GM23338 (cell line): ENCODE data around the gene CDK5. TPM values are rescaled to one million over a fixed set of nuclear protein-coding genes. Genes with fewer than 3 reads are reported as not detected.

Experiments used
- ATAC-seq: fragments of 200-7000 bp; cut with Tn5 transposase; 3 replicates; pipeline ENCODE4 v1.9.1; 2020
- DNase-seq: peaks from one replicate; pipeline ENCODE4 v3.0.0-alpha.2; 2015; ENCODE audit warnings: low spot score
- H2AFZ ChIP-seq: fragments of 200-600 bp; sonication (generic); 2 replicates; pipeline ENCODE4 v1.8.0; 2016; ENCODE audit warnings: antibody characterized with exemption, mild to moderate bottlenecking, moderate library complexity
- H3F3A ChIP-seq: fragments of 200-600 bp; sonication (generic); replicated peaks from 2 replicates; pipeline ENCODE4 v1.8.0; 2017; ENCODE audit warnings: antibody characterized with exemption, mixed run types, low read depth
- H3K27ac ChIP-seq: fragments of 200-600 bp; sonication (generic); 2 replicates; pipeline ENCODE4 v1.6.1; 2016; ENCODE audit warnings: low read depth
- H3K27me3 ChIP-seq: fragments of 200-600 bp; sonication (generic); 2 replicates; pipeline ENCODE4 v1.8.0; 2016; ENCODE audit warnings: mild to moderate bottlenecking, mixed run types, moderate library complexity; ENCODE audit not compliant: insufficient read depth
- H3K36me3 ChIP-seq: fragments of 200-600 bp; sonication (generic); 2 replicates; pipeline ENCODE4 v1.8.0; 2016; ENCODE audit warnings: mild to moderate bottlenecking; ENCODE audit not compliant: insufficient read depth
- H3K4me1 ChIP-seq: fragments of 200-600 bp; sonication (generic); 2 replicates; pipeline ENCODE4 v1.8.0; 2016; ENCODE audit warnings: mild to moderate bottlenecking, moderate library complexity; ENCODE audit not compliant: insufficient read depth
- H3K4me2 ChIP-seq: fragments of 200-600 bp; sonication (generic); 2 replicates; pipeline ENCODE4 v1.7.1; 2017; ENCODE audit warnings: mixed run types
- H3K4me3 ChIP-seq: fragments of 200-600 bp; sonication (generic); 2 replicates; pipeline ENCODE4 v1.6.1; 2016; ENCODE audit warnings: mixed run types
- H3K79me2 ChIP-seq: fragments of 200-600 bp; sonication (generic); replicated peaks from 2 replicates; pipeline ENCODE4 v1.8.0; 2017; ENCODE audit warnings: mild to moderate bottlenecking; ENCODE audit not compliant: insufficient read depth
- H3K9me2 ChIP-seq: fragments of 200-600 bp; sonication (generic); 2 replicates; pipeline ENCODE4 v1.8.0; 2017; ENCODE audit not compliant: insufficient read depth
- H4K20me1 ChIP-seq: fragments of 200-600 bp; sonication (generic); replicated peaks from 2 replicates; pipeline ENCODE4 v1.8.0; 2017; ENCODE audit warnings: mild to moderate bottlenecking; ENCODE audit not compliant: insufficient read depth
- H3K27ac Mint-ChIP-seq: 2 replicates; pipeline ENCODE4 v1.8.0; 2020; ENCODE audit warnings: inconsistent platforms, mild to moderate bottlenecking, moderate library complexity, mixed read lengths
- H3K27me3 Mint-ChIP-seq: 3 replicates; pipeline ENCODE4 v1.8.0; 2022; ENCODE audit warnings: low read depth, mild to moderate bottlenecking, moderate library complexity, mixed read lengths, inconsistent platforms; ENCODE audit not compliant: insufficient read depth, poor library complexity
- H3K36me3 Mint-ChIP-seq: 3 replicates; pipeline ENCODE4 v1.8.0; 2021; ENCODE audit warnings: low read depth, mild to moderate bottlenecking, inconsistent platforms, moderate library complexity, mixed read lengths
- H3K4me1 Mint-ChIP-seq: 3 replicates; pipeline ENCODE4 v1.8.0; 2020; ENCODE audit warnings: mild to moderate bottlenecking, inconsistent platforms, mixed read lengths
- H3K4me3 Mint-ChIP-seq: 3 replicates; pipeline ENCODE4 v1.8.0; 2021; ENCODE audit warnings: moderate library complexity, mild to moderate bottlenecking, inconsistent platforms, mixed read lengths
- H3K9me3 Mint-ChIP-seq: 3 replicates; pipeline ENCODE4 v1.8.0; 2020; ENCODE audit warnings: moderate library complexity, mild to moderate bottlenecking, inconsistent platforms, mixed read lengths
- CREB1 ChIP-seq: fragments of 250-450 bp; sonication (Bioruptor Pico); IDR thresholded peaks from 2 replicates; pipeline ENCODE4 v1.5.0; 2020; ENCODE audit warnings: low read depth, mild to moderate bottlenecking, moderate library complexity
- EZH2 ChIP-seq: fragments of 200-600 bp; sonication (generic); IDR thresholded peaks from one replicate; pipeline ENCODE4 v1.8.0; 2017; ENCODE audit warnings: antibody characterized with exemption, mild to moderate bottlenecking, low read depth; ENCODE audit not compliant: unreplicated experiment
- EZH2phosphoT487 ChIP-seq: fragments of 200-600 bp; sonication (generic); IDR thresholded peaks from one replicate; pipeline ENCODE4 v1.8.1; 2018; ENCODE audit warnings: antibody characterized with exemption; ENCODE audit not compliant: unreplicated experiment
- JUNB ChIP-seq: IDR thresholded peaks from one replicate; pipeline ENCODE4 v1.6.1; 2016; ENCODE audit warnings: antibody characterized with exemption; ENCODE audit not compliant: unreplicated experiment
- NANOG ChIP-seq: IDR thresholded peaks from 2 replicates; pipeline ENCODE4 v1.6.1; 2016; ENCODE audit warnings: antibody characterized with exemption, borderline replicate concordance
- POLR2AphosphoS5 ChIP-seq: IDR thresholded peaks from 2 replicates; pipeline ENCODE4 v1.6.1; 2016; ENCODE audit warnings: antibody characterized with exemption, low read depth
- REST ChIP-seq: IDR thresholded peaks from one replicate; pipeline ENCODE4 v1.6.1; 2018; ENCODE audit warnings: antibody characterized with exemption; ENCODE audit not compliant: unreplicated experiment
- STAT1 ChIP-seq: IDR thresholded peaks from one replicate; pipeline ENCODE4 v1.6.1; 2016; ENCODE audit warnings: antibody characterized with exemption; ENCODE audit not compliant: unreplicated experiment
- ZNF114 ChIP-seq: fragments of 250-450 bp; sonication (Bioruptor Pico); IDR thresholded peaks from 2 replicates; pipeline ENCODE4 v1.5.0; 2020; ENCODE audit warnings: mild to moderate bottlenecking, moderate library complexity
- ZNF331 ChIP-seq: fragments of 250-450 bp; sonication (Bioruptor Pico); IDR thresholded peaks from 2 replicates; pipeline ENCODE4 v1.5.0; 2020; ENCODE audit warnings: low read depth, mild to moderate bottlenecking, moderate library complexity
- polyA plus RNA-seq: library from polyadenylated mRNA; unstranded; fragments of >200 nt; fragmentation: Nextera tagmentation; extraction: Ambion mirVana; gene quantifications from 2 replicates; pipeline ENCODE4 v1.2.1, GENCODE V29; 2016
- total RNA-seq: library from RNA; depleted of rRNA; stranded (reverse); fragments of >200 nt; shearing (Covaris generic); gene quantifications from 2 replicates; pipeline ENCODE4 v1.2.3, GENCODE V29; 2014
- TF ChIP-seq, protein P1 (sequence below): IDR thresholded peaks from 2 replicates; pipeline ENCODE4 v1.6.1; 2016; ENCODE audit warnings: antibody characterized with exemption
- TF ChIP-seq, protein P2 (sequence below), 2 experiments: fragments of 200-600 bp in 1 of 2; sonication (generic) in 1 of 2; conservative IDR thresholded peaks; 2 replicates each; pipeline versions ENCODE4 v1.5.1 to v1.6.1; 2016 to 2017; ENCODE audit warnings: antibody characterized with exemption in 2 of 2, low read depth in 2 of 2, mild to moderate bottlenecking in 2 of 2, moderate library complexity in 1 of 2
- TF ChIP-seq, protein P3 (sequence below): fragments of 250-450 bp; sonication (Bioruptor Pico); IDR thresholded peaks from 2 replicates; pipeline ENCODE4 v1.5.0; 2020; ENCODE audit warnings: mild to moderate bottlenecking, moderate library complexity

CDK5 gene
- total and polyA plus RNA-seq, 2 experiments from 2014 or later: 19.8 to 27.1 TPM

DNA sequence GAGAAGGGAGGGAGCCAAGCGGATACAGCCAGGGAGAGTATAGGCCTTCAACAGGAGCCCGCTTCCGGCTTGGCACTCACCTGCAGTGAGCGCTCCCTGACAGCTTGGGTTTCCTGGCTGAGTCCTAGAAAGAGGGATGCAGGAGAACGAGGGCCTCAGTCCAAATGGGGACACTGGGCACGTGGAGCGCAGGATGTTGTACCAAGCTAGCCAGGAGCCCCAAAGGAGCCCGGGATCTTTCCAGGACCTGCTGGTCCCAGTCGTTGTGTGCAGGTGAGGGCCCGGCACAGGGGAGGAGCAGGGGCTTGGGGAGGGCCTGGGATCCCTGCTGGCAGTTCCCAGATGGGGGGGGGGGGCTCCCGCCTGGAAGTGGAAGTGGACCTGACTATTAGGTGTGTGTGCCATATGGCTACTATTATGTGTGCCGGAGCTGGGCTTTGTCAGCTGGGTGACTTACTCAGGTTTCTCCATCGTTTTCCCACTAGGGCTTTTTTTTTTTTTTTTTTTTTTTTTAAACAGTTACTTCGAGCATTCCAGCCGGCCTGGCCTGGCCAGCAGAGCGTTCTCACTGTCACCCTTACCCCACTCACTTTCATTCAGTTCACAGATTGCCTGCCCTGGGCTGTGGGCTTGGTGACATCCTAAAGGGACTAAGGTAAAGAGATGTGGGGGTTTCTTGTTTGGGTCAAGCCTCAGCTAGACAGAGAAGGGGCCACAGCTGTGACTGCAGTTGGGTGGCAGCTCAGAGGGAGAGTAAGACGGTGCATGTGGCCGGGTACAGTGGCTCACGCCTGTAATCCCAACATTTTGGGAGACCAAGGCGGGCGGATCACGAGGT is 32.4 kb upstream of the CDK5 start:
- peaks cover 24% of the 10 kb centered on the region for H3K4me1 ChIP-seq
- Mint-ChIP-seq H3K9me3 (no peaks in the 10 kb centered on the region), H3K27ac (no peak overlapping the region), H3K27me3 (peaks cover 40% of the 10 kb centered on the region), H3K4me3 (peak overlapping the region; percentile 76; the same call in 1 of the 3 replicates), H3K4me1 (peaks cover 44% of the 10 kb centered on the region), H3K36me3 (peaks cover 15% of the 10 kb centered on the region)
- peaks cover 37% of the 10 kb centered on the region for H3K27me3 ChIP-seq
- H3K9me2 ChIP-seq: no peaks in the 10 kb centered on the region
- H3K4me2 ChIP-seq: peak overlapping the region; percentile 98
- ATAC-seq (no peak), DNase-seq (no peak)
- 0 out of 2 replicates have a peak overlapping the region, but pooled peaks have one; percentile 88 for H3K4me3 ChIP-seq
- H3K27ac ChIP-seq: no peak overlapping the region
- TF ChIP-seq EZH2phosphoT487 (no peak), NANOG (no peak), CREB1 (CRISPR knock-in tag) (no peak), STAT1 (no peak), EZH2 (no peak), ZNF331 (CRISPR knock-in tag) (no peak), JUNB (no peak), ZNF114 (no peak), POLR2AphosphoS5 (no peak), REST (no peak)
- TF ChIP-seq, protein P1, sequence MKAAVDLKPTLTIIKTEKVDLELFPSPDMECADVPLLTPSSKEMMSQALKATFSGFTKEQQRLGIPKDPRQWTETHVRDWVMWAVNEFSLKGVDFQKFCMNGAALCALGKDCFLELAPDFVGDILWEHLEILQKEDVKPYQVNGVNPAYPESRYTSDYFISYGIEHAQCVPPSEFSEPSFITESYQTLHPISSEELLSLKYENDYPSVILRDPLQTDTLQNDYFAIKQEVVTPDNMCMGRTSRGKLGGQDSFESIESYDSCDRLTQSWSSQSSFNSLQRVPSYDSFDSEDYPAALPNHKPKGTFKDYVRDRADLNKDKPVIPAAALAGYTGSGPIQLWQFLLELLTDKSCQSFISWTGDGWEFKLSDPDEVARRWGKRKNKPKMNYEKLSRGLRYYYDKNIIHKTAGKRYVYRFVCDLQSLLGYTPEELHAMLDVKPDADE: no peak
- TF ChIP-seq, protein P2, sequence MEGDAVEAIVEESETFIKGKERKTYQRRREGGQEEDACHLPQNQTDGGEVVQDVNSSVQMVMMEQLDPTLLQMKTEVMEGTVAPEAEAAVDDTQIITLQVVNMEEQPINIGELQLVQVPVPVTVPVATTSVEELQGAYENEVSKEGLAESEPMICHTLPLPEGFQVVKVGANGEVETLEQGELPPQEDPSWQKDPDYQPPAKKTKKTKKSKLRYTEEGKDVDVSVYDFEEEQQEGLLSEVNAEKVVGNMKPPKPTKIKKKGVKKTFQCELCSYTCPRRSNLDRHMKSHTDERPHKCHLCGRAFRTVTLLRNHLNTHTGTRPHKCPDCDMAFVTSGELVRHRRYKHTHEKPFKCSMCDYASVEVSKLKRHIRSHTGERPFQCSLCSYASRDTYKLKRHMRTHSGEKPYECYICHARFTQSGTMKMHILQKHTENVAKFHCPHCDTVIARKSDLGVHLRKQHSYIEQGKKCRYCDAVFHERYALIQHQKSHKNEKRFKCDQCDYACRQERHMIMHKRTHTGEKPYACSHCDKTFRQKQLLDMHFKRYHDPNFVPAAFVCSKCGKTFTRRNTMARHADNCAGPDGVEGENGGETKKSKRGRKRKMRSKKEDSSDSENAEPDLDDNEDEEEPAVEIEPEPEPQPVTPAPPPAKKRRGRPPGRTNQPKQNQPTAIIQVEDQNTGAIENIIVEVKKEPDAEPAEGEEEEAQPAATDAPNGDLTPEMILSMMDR (conservative IDR thresholded peaks at IDR 0.05; ENCODE audit: low read depth in 2 of 2): no peak
- TF ChIP-seq, protein P3, sequence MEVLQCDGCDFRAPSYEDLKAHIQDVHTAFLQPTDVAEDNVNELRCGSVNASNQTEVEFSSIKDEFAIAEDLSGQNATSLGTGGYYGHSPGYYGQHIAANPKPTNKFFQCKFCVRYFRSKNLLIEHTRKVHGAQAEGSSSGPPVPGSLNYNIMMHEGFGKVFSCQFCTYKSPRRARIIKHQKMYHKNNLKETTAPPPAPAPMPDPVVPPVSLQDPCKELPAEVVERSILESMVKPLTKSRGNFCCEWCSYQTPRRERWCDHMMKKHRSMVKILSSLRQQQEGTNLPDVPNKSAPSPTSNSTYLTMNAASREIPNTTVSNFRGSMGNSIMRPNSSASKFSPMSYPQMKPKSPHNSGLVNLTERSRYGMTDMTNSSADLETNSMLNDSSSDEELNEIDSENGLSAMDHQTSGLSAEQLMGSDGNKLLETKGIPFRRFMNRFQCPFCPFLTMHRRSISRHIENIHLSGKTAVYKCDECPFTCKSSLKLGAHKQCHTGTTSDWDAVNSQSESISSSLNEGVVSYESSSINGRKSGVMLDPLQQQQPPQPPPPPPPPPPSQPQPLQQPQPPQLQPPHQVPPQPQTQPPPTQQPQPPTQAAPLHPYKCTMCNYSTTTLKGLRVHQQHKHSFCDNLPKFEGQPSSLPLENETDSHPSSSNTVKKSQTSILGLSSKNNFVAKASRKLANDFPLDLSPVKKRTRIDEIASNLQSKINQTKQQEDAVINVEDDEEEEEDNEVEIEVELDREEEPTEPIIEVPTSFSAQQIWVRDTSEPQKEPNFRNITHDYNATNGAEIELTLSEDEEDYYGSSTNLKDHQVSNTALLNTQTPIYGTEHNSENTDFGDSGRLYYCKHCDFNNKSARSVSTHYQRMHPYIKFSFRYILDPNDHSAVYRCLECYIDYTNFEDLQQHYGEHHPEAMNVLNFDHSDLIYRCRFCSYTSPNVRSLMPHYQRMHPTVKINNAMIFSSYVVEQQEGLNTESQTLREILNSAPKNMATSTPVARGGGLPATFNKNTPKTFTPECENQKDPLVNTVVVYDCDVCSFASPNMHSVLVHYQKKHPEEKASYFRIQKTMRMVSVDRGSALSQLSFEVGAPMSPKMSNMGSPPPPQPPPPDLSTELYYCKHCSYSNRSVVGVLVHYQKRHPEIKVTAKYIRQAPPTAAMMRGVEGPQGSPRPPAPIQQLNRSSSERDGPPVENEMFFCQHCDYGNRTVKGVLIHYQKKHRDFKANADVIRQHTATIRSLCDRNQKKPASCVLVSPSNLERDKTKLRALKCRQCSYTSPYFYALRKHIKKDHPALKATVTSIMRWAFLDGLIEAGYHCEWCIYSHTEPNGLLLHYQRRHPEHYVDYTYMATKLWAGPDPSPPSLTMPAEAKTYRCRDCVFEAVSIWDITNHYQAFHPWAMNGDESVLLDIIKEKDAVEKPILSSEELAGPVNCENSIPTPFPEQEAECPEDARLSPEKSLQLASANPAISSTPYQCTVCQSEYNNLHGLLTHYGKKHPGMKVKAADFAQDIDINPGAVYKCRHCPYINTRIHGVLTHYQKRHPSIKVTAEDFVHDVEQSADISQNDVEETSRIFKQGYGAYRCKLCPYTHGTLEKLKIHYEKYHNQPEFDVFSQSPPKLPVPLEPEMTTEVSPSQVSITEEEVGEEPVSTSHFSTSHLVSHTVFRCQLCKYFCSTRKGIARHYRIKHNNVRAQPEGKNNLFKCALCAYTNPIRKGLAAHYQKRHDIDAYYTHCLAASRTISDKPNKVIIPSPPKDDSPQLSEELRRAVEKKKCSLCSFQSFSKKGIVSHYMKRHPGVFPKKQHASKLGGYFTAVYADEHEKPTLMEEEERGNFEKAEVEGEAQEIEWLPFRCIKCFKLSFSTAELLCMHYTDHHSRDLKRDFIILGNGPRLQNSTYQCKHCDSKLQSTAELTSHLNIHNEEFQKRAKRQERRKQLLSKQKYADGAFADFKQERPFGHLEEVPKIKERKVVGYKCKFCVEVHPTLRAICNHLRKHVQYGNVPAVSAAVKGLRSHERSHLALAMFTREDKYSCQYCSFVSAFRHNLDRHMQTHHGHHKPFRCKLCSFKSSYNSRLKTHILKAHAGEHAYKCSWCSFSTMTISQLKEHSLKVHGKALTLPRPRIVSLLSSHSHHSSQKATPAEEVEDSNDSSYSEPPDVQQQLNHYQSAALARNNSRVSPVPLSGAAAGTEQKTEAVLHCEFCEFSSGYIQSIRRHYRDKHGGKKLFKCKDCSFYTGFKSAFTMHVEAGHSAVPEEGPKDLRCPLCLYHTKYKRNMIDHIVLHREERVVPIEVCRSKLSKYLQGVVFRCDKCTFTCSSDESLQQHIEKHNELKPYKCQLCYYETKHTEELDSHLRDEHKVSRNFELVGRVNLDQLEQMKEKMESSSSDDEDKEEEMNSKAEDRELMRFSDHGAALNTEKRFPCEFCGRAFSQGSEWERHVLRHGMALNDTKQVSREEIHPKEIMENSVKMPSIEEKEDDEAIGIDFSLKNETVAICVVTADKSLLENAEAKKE (CRISPR knock-in tag): no peak
- peaks cover 72% of the 10 kb centered on the region for H4K20me1 ChIP-seq
- H2AFZ ChIP-seq: no peak overlapping the region
- peaks cover 18% of the 10 kb centered on the region for H3F3A ChIP-seq
- no peaks in the 10 kb centered on the region for H3K36me3 ChIP-seq
- H3K79me2 ChIP-seq: peaks cover 78% of the 10 kb centered on the region
